Measurements from ENCODE around the gene TNFRSF18.

GRCh38 chr1:1210726-1211540, 4.5 kb upstream of the TNFRSF18 start:
- no peak for TF ChIP-seq CTCF (IDR thresholded peaks at IDR 0.05)
- no peak for TF ChIP-seq POLR2A (IDR thresholded peaks at IDR 0.05)
- no peak for TF ChIP-seq EP300 (IDR thresholded peaks at IDR 0.05)
